NCI-H2029 treated with DMSO at 0.1 percent for 48 hours (cell line): ENCODE results near the gene PDE5A.
"Not testable (repeated sequence)": the region's sequence is repeated elsewhere in the genome, so short reads cannot be mapped to it uniquely, and the experiment has no call there.

Experiments used
- DNase-seq: peaks from one replicate; lab custom pipeline; 2025; lab: John Stamatoyannopoulos, UW

The PDE5A gene

DNA sequence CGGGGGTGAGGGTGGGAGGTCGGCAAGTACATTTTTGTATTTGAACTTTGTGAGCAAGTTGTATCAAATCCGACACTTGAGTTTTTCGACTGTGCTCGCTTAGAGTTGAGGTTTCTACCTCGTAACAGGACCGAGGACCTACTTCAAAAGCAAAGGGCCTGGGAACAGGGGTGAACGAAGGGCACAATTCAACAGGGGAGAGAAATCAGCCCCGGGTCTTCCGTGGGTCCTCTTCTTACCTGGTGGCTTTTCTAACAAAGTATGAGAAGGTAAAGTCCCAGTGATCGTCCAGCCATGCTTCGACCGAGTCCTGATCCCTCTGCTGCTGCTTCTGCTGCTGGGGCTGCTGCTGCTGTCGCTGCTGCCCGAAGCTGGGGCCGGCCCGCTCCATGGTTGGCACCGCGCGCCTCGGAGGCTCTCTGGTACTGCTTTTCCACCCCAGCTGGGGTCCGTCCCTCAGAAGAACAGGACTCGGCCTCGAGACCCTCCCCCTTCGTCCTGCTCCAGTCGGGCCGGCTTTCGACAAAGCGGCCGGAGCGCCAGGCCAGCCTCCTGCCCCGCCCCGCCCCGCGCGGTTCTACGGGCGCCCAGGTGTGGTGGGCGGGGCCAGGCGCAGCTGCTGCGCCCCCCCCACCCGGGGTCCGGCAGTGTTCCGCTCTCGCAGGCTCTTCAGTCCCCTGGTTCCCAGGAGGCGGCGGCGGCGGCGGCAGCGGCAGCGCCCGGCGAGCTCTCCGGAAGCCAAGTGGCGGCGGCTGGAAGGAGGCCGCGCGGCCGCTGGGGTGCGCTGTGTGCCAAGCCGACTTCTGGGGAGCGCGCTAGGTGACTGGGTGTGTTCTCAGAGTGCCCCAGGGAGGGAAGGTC lies at the start of gene PDE5A:
TSS of gene PDE5A (minus strand) at position 524 of the 861 bp plus-strand sequence. CDS start at position 391, 133 bp downstream.
- peak; percentile 67 for DNase-seq

DNA sequence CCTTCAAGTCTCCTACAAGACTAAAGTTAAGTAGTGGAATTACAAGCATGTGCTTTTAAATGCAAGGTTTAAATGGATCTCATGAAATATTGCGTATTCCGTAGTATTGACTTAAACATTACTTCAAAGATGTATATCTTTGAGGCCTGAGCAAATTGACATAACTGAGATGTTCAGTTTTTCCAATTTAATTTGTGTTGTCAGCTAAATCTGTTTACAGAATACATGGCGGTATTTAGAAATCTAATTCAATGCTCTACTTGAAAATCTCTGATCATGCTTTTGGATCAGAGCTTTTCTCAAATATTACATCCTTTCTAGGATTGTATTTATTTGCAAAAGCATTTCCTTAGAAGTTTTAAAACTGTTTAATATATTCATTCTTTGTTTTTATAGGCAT lies 47.5 kb upstream of the PDE5A start:
- DNase-seq, result no peak

DNA sequence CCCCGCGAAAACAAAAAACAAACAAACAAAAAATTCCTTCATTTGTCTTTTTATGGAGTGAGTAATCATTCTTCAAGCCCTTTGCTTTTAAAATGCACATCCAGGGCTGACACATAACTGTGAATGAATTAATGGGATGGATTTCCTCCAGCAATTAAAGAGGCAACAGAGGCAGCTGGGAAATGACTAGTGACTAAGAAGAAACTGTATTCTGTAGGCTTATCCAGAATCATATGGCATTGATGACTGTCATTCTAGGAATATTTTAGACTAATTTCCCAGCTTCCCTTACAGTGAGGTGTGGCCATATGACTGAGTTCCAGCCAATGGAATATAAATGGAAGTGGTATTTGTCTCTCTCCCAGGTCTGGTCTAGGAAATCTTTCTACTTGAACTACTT lies 46.8 kb upstream of the PDE5A start:
- no peak for DNase-seq

DNA sequence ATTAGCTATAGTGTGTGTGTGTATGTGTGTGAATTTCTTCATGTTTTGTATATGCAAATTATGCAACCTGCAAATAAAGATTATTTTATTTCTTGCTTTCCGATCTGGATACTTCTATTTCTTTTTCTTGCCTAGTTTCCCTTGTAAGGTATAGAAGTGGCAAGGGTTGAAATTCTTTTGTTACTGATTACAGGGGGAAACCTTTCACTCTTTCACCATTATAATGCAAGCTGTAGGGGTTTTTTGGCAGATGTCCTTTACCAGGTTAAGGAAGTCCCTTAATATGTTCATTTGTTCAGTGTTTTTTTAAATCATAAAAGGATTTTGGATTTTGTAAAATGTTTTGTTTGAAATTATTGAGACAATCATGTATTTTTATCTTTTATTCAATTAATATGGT lies 44.3 kb upstream of the PDE5A start:
- no peak for DNase-seq

DNA sequence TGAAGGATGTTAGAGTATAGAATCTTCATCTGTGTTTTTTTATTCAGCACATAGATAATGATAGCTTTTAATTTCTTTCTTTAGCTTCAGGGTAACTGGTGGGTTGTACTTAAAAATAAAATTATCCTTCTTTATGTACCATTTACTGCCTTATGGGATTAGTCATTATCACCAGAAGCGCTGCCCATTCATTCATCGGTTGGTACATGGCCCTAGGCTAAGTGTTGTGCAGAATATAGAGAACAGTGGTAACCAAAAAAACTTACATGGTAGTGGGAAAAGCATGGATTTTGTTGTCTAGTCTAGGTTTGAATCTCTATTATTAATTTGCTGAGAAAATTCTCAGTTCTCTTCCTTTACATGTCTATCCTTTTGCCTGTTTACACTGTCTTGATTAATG lies 43.5 kb upstream of the PDE5A start:
- DNase-seq, result no peak

DNA sequence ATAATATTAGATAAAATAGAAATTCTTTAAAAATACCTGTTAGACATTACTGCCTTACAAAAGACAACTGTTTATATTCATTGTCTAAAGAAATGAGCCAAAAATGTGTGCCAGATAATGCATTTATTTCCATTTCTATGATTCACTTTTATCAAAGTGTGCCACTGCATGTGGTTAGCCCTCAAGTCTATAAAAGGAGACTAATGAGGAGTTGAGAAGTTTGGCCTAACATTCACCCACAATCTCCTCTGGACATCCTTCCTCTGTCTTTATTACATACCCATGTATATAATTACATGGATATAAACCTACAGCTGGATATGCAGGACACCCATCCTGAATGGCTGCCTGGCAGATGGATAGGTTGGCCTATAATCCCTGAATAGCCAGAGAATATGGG lies 42.6 kb upstream of the PDE5A start:
- DNase-seq, result no peak

DNA sequence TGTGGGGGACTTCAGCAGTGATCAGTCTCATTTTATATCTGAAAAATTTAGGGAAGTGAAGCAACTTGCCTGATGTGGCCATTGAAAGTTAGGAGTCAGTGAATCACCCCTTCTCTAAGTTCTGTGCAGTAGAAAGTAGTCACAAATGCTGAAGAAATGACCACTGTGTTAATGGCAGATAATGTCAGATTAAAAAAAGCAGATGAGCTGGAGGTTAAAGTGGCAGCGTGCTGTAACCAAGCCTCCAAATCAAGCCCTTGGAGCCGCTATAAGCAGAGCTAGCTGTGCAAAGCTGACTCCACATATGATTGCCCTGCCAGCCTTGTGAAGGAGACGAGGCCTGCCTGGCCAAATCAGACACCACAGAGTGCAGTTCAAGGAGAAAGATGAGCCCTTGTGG lies 39.2 kb upstream of the PDE5A start:
- DNase-seq, result no peak

DNA sequence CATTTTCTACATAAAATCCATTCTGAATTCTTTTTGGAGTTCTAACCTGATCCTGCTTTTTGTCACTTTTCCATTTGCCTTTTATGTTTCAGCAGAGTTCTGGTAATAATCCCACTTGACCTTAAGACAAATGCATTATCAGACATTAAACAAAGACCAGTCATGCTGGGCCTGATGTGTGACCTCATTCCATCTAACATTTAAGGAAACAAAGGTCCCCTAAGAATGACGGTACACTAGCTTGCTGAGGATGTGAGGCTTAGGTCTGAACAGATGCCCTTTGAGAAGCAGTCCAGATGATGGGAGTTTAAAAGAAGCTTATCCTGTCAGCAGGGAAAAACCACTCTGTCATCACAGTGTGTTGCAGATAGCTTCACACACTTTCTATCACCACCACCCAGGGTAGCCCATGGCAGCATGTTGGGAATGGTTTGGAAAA lies 38.1 kb upstream of the PDE5A start:
- DNase-seq, result no peak

DNA sequence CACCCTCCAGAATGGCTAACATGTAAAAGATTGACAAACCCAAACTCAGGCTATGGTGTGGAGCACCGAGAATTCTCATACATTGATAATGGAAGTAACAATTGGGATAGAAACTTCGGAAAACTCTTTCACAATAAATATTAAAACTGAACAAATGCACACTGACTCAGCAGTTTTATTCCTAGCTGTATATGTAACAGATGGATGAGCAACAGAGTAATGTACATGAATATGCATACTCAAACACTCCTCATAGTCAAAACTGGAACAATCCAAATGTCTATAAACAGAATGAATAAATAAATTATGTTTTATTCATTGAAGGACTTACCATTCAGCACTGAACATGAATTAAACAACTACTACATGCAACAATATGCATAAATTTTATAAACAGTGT lies 37.1 kb upstream of the PDE5A start:
- no peak for DNase-seq

DNA sequence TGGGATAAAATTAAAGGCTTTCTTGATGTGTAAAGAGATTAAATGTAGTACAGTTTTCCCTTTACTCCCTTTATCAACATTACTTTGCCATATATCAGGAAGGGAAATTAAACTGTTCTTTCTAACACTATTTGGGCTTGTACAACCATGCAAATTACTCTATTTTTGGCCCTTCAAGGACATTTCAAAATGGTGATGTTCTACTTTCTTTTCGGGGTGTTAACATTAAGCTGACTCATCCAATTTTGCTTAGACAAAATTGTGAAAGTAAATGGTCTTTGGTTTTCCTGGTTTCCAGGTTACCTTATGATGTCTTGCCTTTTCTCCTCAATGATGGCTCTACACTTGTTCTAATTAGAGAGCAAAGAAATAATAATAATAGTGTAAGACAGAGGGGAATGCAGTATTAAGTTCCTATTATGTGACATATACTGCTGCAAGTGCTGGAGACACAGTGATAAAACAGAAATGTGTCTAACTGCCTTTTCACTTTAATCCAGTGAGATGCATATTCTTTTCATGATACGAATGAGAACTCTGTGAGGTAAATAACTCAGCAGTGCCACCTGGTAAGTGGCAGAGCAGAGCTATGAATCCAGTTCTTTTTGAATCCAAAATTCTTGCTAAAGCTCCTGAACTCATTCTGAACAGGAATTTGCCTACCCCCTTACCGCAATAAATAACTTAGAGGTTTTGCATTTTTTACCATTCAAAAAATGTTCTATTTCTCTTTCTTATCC lies 35.7 kb upstream of the PDE5A start:
- DNase-seq, result no peak

DNA sequence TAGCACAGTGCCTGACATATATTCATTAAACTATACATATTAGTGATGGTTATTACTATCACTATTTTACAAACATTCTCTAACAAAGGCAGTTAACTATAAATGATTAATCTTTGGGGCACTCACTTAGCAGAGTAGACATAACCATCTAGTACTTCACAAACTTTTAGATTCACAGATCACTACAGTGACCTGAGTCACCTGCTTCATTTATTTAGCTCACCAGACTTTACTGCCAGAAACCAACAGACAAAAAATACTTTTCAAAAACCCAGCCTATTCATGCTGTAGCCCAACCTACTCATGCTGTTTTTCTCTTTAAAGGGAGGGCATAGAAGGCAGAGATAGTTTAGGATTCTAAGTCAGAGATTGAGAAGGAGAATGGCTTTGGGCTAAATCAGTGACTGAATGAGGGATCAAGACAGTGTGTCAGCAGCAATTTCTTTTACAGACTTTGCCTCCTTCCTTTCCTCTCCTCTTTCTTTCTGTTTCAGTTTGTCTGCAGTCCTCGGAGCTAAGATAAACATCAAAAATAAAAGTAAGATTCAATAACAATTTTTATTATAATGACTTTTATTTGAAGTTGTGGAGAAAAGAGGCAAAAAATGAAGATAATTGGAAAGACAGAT lies 34.7 kb upstream of the PDE5A start:
- DNase-seq, result no peak

DNA sequence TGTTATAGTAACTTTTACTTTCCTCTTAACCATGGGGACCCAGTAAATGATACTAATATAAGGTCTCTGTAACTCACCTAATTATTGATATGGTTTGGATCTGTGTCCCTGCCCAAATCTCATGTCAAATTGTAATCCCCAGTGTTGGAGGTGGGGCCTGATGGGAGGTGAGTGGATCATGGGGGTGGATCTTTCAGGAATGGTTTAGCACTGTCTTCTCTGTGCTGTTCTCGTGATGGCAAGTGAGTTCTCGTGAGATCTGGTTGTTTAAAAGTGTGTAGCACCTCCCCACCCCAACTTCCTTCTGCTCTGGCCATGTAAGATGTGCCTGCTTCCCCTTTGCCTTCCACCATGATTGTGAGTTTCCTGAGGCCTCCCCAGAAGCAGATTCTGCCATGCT lies 34.0 kb upstream of the PDE5A start:
- DNase-seq, result not testable (repeated sequence)

DNA sequence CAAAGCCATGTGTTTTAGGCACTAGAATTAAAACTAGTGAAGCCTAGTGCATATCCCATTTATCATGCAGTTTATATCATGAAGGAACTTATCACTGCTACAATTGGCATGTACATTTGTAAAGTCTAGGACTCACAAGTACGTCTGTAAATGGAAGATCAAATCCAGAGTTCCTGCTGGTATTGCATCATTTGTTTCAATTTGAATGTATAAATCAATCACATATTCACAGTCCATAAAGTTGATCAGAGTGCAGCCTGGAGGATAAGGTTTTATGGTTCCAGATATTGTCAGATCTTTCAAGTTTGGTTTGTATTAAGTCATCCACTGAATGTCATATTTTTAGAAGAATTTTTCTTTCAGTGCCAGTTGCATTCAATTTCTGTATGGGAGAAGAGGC lies 32.6 kb upstream of the PDE5A start:
- DNase-seq, result no peak

DNA sequence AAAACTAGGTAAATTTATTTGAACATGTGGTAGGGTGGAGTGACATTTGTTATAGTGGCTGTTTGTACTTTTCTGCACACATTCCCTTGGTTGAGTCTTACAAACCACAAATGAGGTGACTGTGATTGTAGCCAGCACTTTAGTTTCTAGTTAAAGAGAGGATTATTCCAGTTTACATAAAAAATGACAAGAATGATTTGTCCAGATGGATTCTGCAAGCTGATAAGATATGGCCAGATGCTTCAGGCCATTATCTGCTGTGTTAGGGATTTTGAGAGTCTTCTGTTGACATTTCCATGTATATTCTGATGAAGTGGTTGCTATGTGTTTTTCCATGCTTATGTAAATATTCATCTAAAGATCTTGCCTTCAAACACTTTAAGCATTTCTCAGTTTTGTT lies 31.0 kb upstream of the PDE5A start:
- DNase-seq, result peak; percentile 35

DNA sequence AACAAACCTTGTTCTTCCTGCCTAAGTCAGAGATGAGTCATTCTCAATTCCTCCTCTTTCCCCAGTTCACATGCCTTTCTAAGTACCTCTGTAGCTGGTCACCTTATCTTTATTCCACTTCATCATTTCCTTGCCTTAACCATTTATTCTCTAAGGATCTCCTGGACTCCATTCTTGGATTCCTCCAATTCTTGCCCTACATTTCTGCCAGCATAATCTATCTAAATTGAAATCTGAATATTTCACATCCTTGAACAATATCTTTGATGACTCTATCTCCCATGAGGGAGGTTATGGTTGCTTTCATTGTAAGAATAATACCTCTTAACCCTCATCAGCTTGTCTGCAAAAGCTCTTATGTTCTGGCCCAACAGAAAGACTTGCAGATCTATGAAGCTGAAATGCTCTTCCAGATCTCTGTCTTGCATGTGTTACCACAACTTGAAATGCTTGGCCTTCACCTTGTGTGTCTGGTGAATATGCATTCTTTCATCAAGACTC lies 28.6 kb upstream of the PDE5A start:
- no peak for DNase-seq

DNA sequence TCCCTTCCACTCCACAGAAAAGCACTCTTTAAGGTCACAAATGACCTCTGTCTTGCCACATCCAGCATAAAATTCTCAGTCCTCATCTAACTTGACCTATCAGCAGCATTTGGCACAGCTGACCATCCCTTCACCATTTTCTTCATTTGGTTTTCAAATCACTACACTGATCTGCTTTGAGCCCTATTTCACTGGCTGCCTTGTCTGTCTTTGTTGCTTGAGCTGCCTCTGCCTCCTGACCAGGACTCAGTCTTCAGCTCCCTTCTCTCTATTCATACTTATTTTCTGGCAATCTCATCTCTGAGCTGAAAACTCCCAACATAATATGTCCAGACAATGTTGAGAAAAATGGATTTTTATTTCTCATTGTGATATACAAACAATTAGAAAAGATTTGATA lies 27.7 kb upstream of the PDE5A start:
- DNase-seq, result no peak

DNA sequence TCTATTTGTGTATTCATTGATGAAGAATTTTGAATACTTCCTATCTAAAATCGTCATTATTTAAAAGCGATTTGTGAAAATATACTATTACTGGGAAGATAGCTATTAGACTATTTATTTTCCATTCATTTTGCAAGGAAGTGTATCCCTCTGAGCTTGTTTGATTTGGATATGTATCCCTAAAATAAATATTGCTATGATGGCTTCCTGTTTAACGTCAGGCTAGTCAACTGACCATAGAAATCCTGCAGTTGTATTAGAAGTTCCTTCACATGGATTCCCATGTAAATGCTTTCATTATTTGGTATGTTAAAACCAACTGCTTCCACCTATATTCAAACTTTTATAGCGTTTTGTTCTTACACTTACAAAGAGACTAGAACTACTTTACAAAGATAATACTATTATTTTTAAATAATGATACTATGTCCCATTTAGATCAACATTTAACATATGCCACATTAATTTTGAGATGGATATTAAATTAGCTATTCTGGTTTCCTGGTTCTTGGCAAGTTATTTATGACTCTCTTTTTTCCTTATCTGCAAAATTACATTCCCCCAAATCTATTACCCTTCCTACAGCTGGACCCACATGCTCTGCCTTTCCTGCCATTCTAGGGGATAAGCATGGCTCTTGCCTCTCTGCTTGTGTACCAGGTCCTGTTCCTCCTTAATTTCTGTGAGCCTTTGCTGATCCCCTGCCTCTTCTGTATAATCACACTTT lies 26.7 kb upstream of the PDE5A start:
- DNase-seq, result no peak

DNA sequence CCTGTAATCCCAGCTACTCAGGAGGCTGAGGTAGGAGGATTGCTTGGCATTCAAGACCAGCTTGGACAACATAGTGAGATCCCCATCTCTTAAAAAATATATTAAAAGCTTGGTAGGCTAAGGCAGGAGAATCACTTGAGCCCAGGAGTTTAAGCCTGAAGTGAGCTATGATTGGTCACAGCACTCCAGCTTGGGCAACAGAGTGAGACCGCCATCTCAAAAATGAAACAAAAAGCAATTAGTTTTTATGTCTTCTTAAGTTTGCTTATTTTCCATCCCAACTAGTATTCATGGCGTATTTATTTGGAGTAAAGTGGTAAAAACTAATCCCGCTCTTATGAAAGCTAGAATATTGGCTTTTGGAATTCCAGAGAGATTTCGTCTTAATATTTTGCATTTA lies 25.4 kb upstream of the PDE5A start:
- no peak for DNase-seq

DNA sequence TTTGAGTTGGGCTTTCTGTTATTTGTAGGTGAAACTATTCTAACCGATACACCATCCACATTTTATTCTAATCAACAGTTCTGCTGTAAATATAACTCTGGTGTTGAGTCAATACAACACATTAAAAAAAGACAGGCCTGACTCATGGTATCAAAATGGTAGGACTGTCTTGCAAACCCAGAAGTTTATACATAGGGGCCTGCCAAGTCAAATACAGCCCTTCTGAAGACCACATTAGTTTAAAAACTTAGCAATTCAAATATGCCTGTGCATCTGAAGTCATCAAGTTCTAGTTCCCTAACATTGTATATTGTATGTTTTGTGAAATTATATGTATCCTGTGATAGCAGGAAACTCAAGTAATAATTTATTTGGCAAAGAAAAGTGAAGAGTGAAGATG lies 24.4 kb upstream of the PDE5A start:
- DNase-seq, result no peak

DNA sequence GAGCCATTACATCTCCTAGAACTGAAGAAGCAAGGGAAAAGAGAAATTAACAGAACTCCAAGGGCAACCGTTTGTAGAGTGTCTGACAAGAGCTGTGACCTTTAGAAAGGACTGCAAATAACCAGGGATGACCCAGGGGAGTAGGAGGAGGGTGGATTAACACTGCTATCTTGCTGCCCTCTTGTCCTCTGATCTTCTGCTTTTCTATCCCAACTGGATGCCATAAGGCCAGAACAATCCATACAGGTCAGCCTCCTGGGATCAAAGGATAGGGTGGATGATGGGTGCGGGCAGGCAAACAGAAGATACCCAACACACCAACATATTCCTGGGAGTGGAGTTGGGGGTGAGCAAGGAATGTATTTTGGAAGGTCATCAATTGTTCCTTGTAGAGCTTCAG lies 19.8 kb upstream of the PDE5A start:
- DNase-seq, result no peak

DNA sequence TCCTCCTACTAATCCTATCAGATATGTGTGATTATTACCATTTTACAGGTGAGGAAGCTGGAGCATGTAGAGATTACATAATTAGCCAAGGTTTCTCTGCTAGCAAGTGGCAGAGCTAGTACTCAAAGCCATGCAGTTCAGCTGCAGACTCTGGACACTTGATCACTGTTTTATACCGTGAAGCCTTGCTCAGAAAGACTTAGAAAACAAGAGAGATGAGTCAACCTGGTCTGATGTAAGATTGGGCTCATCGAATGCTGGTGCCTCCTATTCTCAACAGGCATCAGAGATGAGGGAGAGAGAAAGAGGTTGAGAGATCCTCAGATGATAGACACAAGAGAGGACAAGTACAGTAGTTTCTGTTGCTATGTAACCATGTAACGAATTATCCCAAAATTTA lies 19.0 kb upstream of the PDE5A start:
- no peak for DNase-seq
